H9 (cell line): ENCODE measurements around the gene LSM2. TPM values are rescaled to one million over a fixed set of nuclear protein-coding genes. Genes with fewer than 3 reads are reported as not detected.

Source experiments
- DNase-seq: peaks from one replicate; pipeline ENCODE4 v3.0.0-alpha.2; 2017
- H2AFZ ChIP-seq: one replicate; pipeline ENCODE4 v1.6.1; 2013; ENCODE audit warnings: mild to moderate bottlenecking, low read length, control low read depth, moderate library complexity
- H2AK5ac ChIP-seq: 2 replicates; pipeline ENCODE4 v1.6.1; 2013; ENCODE audit warnings: low read length, control low read depth, mixed read lengths; ENCODE audit not compliant: insufficient read length
- H2BK120ac ChIP-seq: one replicate; pipeline ENCODE4 v1.6.1; 2013; ENCODE audit warnings: low read depth, mild to moderate bottlenecking, low read length, control low read depth, inconsistent platforms; ENCODE audit not compliant: poor library complexity, severe bottlenecking
- H2BK12ac ChIP-seq: 2 replicates; pipeline ENCODE4 v1.6.1; 2013; ENCODE audit warnings: low read length, control low read depth, mixed read lengths, low read depth; ENCODE audit not compliant: insufficient read length
- H2BK15ac ChIP-seq: 2 replicates; pipeline ENCODE4 v1.6.1; 2013; ENCODE audit warnings: low read depth, low read length, control low read depth
- H2BK20ac ChIP-seq: one replicate; pipeline ENCODE4 v1.6.1; 2013; ENCODE audit warnings: low read depth, mild to moderate bottlenecking, low read length, control low read depth, inconsistent platforms; ENCODE audit not compliant: poor library complexity, severe bottlenecking
- H2BK5ac ChIP-seq: 2 replicates; pipeline ENCODE4 v1.6.1; 2013; ENCODE audit warnings: low read length, control low read depth, mixed read lengths; ENCODE audit not compliant: insufficient read length
- H3K14ac ChIP-seq: 2 replicates; pipeline ENCODE4 v1.6.1; 2013; ENCODE audit warnings: low read length, control low read depth; ENCODE audit not compliant: insufficient read depth
- H3K18ac ChIP-seq: 2 replicates; pipeline ENCODE4 v1.6.1; 2013; ENCODE audit warnings: low read depth, mild to moderate bottlenecking, mixed read lengths, low read length, control low read depth; ENCODE audit not compliant: insufficient read length
- H3K23ac ChIP-seq: 2 replicates; pipeline ENCODE4 v1.6.1; 2013; ENCODE audit warnings: low read length, control low read depth, mixed read lengths, low read depth; ENCODE audit not compliant: insufficient read length
- H3K23me2 ChIP-seq: 2 replicates; pipeline ENCODE4 v1.6.1; 2013; ENCODE audit warnings: low read depth, mild to moderate bottlenecking, mixed read lengths, low read length, control low read depth; ENCODE audit not compliant: insufficient read length, poor library complexity, severe bottlenecking
- H3K27ac ChIP-seq: 2 replicates; pipeline ENCODE4 v1.5.1; 2013; ENCODE audit warnings: low read length, control low read depth, mixed read lengths, low read depth; ENCODE audit not compliant: insufficient read length
- H3K27me3 ChIP-seq: 2 replicates; pipeline ENCODE4 v1.6.1; 2013; ENCODE audit warnings: low read length, control low read depth, inconsistent platforms; ENCODE audit not compliant: insufficient read depth
- H3K4ac ChIP-seq: 2 replicates; pipeline ENCODE4 v1.6.1; 2013; ENCODE audit warnings: low read depth, mild to moderate bottlenecking, control low read depth, inconsistent platforms, low read length, moderate library complexity
- H3K4me1 ChIP-seq: 2 replicates; pipeline ENCODE4 v1.6.1; 2013; ENCODE audit warnings: low read length, control low read depth, inconsistent platforms; ENCODE audit not compliant: insufficient read depth
- H3K4me2 ChIP-seq: 2 replicates; pipeline ENCODE4 v1.6.1; 2013; ENCODE audit warnings: low read length, control low read depth, mixed read lengths; ENCODE audit not compliant: insufficient read length, insufficient read depth
- H3K56ac ChIP-seq: 2 replicates; pipeline ENCODE4 v1.6.1; 2013; ENCODE audit warnings: low read depth, mild to moderate bottlenecking, mixed read lengths, low read length, control low read depth; ENCODE audit not compliant: insufficient read length
- H3K79me1 ChIP-seq: 2 replicates; pipeline ENCODE4 v1.6.1; 2013; ENCODE audit warnings: low read depth, mild to moderate bottlenecking, moderate library complexity, low read length, control low read depth, inconsistent platforms; ENCODE audit not compliant: insufficient read depth, poor library complexity, severe bottlenecking
- H3K79me2 ChIP-seq: 2 replicates; pipeline ENCODE4 v1.6.1; 2013; ENCODE audit warnings: low read length, control low read depth, inconsistent platforms; ENCODE audit not compliant: insufficient read depth
- H3K9ac ChIP-seq: 2 replicates; pipeline ENCODE4 v1.6.1; 2013; ENCODE audit warnings: low read length, control low read depth, mixed read lengths; ENCODE audit not compliant: insufficient read length; ENCODE audit errors: extremely low read depth
- H3K9me3 ChIP-seq: one replicate; pipeline ENCODE4 v1.6.1; 2013; ENCODE audit warnings: low read depth, low read length, inconsistent platforms; ENCODE audit not compliant: control insufficient read depth
- H3T11ph ChIP-seq: one replicate; pipeline ENCODE4 v1.6.1; 2013; ENCODE audit warnings: mild to moderate bottlenecking, low read length, control low read depth, inconsistent platforms
- H4K20me1 ChIP-seq: one replicate; pipeline ENCODE4 v1.6.1; 2013; ENCODE audit not compliant: control insufficient read depth, insufficient read length, insufficient read depth
- H4K5ac ChIP-seq: 2 replicates; pipeline ENCODE4 v1.6.1; 2013; ENCODE audit warnings: low read depth, mild to moderate bottlenecking, mixed read lengths, low read length, control low read depth; ENCODE audit not compliant: insufficient read length
- H4K8ac ChIP-seq: replicated peaks from 2 replicates; pipeline ENCODE4 v1.6.1; 2013; ENCODE audit warnings: low read length, control low read depth, mixed read lengths, low read depth; ENCODE audit not compliant: insufficient read length
- H4K91ac ChIP-seq: 2 replicates; pipeline ENCODE4 v1.6.1; 2013; ENCODE audit warnings: low read depth, mild to moderate bottlenecking, moderate library complexity, mixed read lengths, low read length, control low read depth; ENCODE audit not compliant: insufficient read length
- H3K27ac Mint-ChIP-seq, 3 experiments: 2 replicates in 2 of 3; 3 replicates in 1 of 3; pipeline ENCODE4 v1.8.0; 2020 to 2021; ENCODE audit warnings: mixed read lengths in 3 of 3, mild to moderate bottlenecking in 1 of 3, moderate library complexity in 1 of 3
- H3K27me3 Mint-ChIP-seq: 2 replicates; pipeline ENCODE4 v1.8.0; 2021; ENCODE audit warnings: low read depth, mild to moderate bottlenecking, moderate library complexity, mixed read lengths
- H3K36me3 Mint-ChIP-seq, 3 experiments: 2 replicates in 2 of 3; 3 replicates in 1 of 3; pipeline ENCODE4 v1.8.0; 2020 to 2021; ENCODE audit warnings: low read depth in 3 of 3, mixed read lengths in 3 of 3; ENCODE audit not compliant: insufficient read depth in 1 of 3
- H3K4me1 Mint-ChIP-seq, 2 experiments: 2 replicates each; pipeline ENCODE4 v1.8.0; 2020; ENCODE audit warnings: mixed read lengths in 2 of 2
- H3K4me3 Mint-ChIP-seq, 2 experiments: 2 replicates in 1 of 2; 3 replicates in 1 of 2; pipeline ENCODE4 v1.8.0; 2020 to 2021; ENCODE audit warnings: mild to moderate bottlenecking in 2 of 2, mixed read lengths in 2 of 2, moderate library complexity in 1 of 2
- H3K9me3 Mint-ChIP-seq, 2 experiments: 2 replicates in 1 of 2; 3 replicates in 1 of 2; pipeline ENCODE4 v1.8.0; 2020; ENCODE audit warnings: mild to moderate bottlenecking in 2 of 2, mixed read lengths in 2 of 2, moderate library complexity in 1 of 2
- CTCF ChIP-seq: fragments of 200-600 bp; sonication (generic); conservative IDR thresholded peaks from 3 replicates; pipeline ENCODE4 v1.8.0; 2021; ENCODE audit warnings: antibody characterized with exemption, mild to moderate bottlenecking
- WGBS: extraction: QIAGEN DNeasy Blood & Tissue Kit; methylation state at CpG from one replicate; pipeline ENCODE4 v1.1.7; 2013; ENCODE audit warnings: missing lambda C conversion rate, low lambda C conversion rate, mixed read lengths; ENCODE audit not compliant: insufficient read length; ENCODE audit errors: extremely low coverage; 5-methylcytosine and 5-hydroxymethylcytosine counted together
- total RNA-seq: library from RNA; stranded (reverse); gene quantifications from 2 replicates; pipeline ENCODE4 v1.2.1, GENCODE V29; 2021

The LSM2 gene
- total RNA-seq, 1 experiment from 2014 or later: 123 TPM

GRCh38 chr6:31836474-31837368 lies 30.0 kb upstream of the LSM2 start:
- H3T11ph ChIP-seq: no peak overlapping the region
- H3K9me3 ChIP-seq: no peaks in the 10 kb centered on the region
- Mint-ChIP-seq H3K27me3 (no peaks in the 10 kb centered on the region), H3K36me3 (peaks cover 61 to 65% (median 61%) of the 10 kb centered on the region in 3 experiments), H3K4me1 (peaks cover 13 to 22% of the 10 kb centered on the region in 2 experiments), H3K9me3 (peaks cover 0 to 6% of the 10 kb centered on the region in 2 experiments; a peak in 2 of 5 replicates), H3K27ac (peak overlapping the region; percentile 18 to 99 (median 63)), H3K4me3 (peak overlapping the region; percentile 98 to 100)
- peaks cover 2% of the 10 kb centered on the region for H4K20me1 ChIP-seq
- no peak overlapping the region for H3K14ac ChIP-seq
- H3K27ac ChIP-seq: peak overlapping the region; percentile 58
- H2BK15ac ChIP-seq: no peak overlapping the region
- no peak overlapping the region for H4K91ac ChIP-seq
- H4K8ac ChIP-seq: no peak overlapping the region
- H2BK5ac ChIP-seq: no peak overlapping the region
- no peak overlapping the region for H3K23ac ChIP-seq
- H3K4me2 ChIP-seq: peak overlapping the region; percentile 90
- H3K9ac ChIP-seq: peak overlapping the region; percentile 93
- H3K79me1 ChIP-seq: peaks cover 3% of the 10 kb centered on the region
- no peak overlapping the region for H2BK20ac ChIP-seq
- peaks cover 20% of the 10 kb centered on the region; the same call in 1 of the 2 replicates for H3K79me2 ChIP-seq
- no peak for TF ChIP-seq CTCF
- DNase-seq: no peak
- no peak overlapping the region for H4K5ac ChIP-seq
- no CpG with 5 or more reads among the region's 12 CpGs for WGBS
- H3K4ac ChIP-seq: no peak overlapping the region
- no peak overlapping the region for H2AFZ ChIP-seq
- no peak overlapping the region for H3K18ac ChIP-seq
- no peak overlapping the region for H3K56ac ChIP-seq
- H2BK120ac ChIP-seq: no peak overlapping the region
- H2BK12ac ChIP-seq: no peak overlapping the region
- peaks cover 27% of the 10 kb centered on the region for H3K23me2 ChIP-seq
- H2AK5ac ChIP-seq: no peak overlapping the region
- no peaks in the 10 kb centered on the region for H3K27me3 ChIP-seq
- H3K4me1 ChIP-seq: no peaks in the 10 kb centered on the region
